ENCODE measurements around the gene CHCHD6.

DNA sequence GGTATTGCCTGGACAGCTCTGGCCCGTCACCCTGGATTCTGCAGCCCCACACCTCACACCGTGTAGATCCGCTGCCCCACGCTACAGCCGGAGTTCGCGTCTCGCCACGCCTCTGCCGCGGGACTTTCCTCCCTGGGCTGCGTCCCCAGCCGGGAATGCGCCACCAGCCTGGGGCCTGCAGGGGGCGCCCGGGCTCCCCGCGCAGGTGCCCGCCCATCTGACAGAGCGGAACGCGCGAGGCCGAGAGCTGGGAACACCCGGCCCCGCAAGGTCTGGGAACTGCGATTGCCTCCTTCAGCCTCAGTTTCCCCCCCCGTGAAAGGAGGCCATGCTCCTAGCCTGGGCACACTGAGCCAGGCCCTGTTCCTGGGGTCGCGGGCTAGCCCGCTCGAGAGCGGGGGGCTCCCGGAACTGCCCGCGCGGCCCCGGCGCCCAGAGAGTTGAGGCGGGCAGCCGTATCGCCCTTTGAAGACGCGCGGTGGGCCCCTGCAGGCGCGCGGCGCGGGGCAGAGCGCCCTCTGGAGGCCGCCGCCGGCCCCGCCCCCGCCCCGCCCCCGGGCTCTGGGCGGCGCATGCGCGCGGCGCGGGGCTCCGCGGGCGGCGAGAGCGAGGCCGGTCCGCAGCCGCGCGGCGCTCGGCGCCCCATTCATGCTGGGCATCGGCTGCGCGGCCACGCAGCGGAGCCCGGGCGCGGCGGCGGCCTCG is 278.6 kb downstream of the CHCHD6 start, which contains the start of gene PLXNA1:
- TF ChIP-seq POLR2A (IDR thresholded peaks at IDR 0.05), result no peak
- TF ChIP-seq, protein P1, sequence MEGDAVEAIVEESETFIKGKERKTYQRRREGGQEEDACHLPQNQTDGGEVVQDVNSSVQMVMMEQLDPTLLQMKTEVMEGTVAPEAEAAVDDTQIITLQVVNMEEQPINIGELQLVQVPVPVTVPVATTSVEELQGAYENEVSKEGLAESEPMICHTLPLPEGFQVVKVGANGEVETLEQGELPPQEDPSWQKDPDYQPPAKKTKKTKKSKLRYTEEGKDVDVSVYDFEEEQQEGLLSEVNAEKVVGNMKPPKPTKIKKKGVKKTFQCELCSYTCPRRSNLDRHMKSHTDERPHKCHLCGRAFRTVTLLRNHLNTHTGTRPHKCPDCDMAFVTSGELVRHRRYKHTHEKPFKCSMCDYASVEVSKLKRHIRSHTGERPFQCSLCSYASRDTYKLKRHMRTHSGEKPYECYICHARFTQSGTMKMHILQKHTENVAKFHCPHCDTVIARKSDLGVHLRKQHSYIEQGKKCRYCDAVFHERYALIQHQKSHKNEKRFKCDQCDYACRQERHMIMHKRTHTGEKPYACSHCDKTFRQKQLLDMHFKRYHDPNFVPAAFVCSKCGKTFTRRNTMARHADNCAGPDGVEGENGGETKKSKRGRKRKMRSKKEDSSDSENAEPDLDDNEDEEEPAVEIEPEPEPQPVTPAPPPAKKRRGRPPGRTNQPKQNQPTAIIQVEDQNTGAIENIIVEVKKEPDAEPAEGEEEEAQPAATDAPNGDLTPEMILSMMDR (IDR thresholded peaks at IDR 0.05), result peak; percentile 83 to 96 (median 92)

All from right lobe of liver (tissue), 4 donors.